KOPT-K1 (cell line): ENCODE data around the gene FLNB.

Experiments used
- H3K27ac ChIP-seq: fragments of 200-600 bp; sonication (generic); 2 replicates; pipeline ENCODE4 v1.5.1; 2016; ENCODE audit warnings: antibody characterized with exemption, mild to moderate bottlenecking, low read depth, low read length; ENCODE audit not compliant: poor library complexity, severe bottlenecking
- H3K36me3 ChIP-seq: fragments of 200-600 bp; sonication (generic); 2 replicates; pipeline ENCODE4 v1.5.1; 2017; ENCODE audit warnings: antibody characterized with exemption, mild to moderate bottlenecking, low read length, moderate library complexity; ENCODE audit not compliant: insufficient read depth
- H3K9me3 ChIP-seq: fragments of 200-600 bp; sonication (generic); 2 replicates; pipeline ENCODE4 v1.5.1; 2017; ENCODE audit warnings: antibody characterized with exemption, low read length, mild to moderate bottlenecking; ENCODE audit not compliant: insufficient read depth, poor library complexity, severe bottlenecking

The FLNB gene

GRCh38 chr3:57998366-57999283 lies 9.6 kb upstream of the FLNB start:
- Histone ChIP-seq H3K36me3 (no peaks in the 10 kb centered on the region), H3K9me3 (no peaks in the 10 kb centered on the region), H3K27ac (peak overlapping the region; percentile 52)

- Histone ChIP-seq H3K36me3 (no peaks in the 10 kb centered on the region), H3K9me3 (no peaks in the 10 kb centered on the region), H3K27ac (peak overlapping the region; percentile 52)
Measured at GRCh38 chr3:57999417-58000115, 8.7 kb upstream of the FLNB start.

DNA sequence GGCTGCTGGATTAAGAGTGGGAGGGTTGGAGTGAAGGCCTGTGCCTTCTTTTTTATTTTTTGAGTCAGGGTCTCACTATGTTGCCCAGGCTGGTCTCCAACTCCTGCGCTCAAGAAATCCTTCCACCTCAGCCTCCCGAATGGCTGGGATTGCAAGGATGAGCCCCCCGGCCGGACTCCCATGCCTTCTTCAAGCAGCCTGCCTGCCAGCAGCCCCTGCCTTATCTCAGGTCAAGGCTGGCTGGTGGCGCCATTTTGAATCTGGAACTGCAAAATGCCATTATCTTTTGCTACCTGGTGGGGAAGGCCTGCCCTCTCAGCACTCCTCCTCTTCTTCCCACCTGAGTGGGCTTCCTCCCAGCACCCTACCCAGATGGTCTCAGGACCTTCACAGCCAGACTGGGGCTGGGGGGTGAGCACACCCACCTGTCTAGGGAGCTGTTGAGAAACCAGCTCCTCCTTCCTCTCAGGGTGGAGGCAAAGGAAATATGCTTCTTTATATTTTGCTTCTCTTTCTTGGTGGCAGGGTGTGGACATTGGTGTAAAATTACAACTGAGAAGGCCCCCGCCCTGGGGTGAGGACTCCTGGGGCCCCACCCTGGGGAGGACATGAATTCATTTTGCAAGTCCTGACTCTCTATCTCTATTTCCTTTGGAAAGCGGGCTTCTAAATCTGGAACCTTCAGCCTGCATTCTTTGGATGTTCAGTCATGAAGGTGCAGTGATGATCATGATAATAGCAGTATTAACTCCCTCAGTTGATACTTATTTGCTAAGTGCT lies 7.7 kb upstream of the FLNB start:
- H3K36me3 ChIP-seq: no peaks in the 10 kb centered on the region
- H3K9me3 ChIP-seq: no peaks in the 10 kb centered on the region
- H3K27ac ChIP-seq: no peak overlapping the region

DNA sequence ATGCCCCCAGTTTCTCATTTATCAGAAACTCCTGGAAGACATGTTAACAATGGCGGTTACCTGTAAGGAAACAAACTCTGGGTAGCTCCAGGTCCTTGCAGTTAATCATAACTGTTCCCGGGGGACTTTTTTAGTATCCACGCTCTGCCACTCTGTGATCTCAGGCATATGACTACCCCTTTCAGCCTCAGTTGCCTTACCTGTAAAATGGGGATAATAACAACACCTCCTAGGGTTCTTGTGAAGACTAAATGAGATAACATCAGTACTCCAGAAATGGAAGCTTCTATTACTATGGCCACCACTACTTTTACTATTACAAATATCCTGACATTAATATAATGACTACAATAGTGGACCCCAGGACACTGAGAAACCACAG lies 7.1 kb upstream of the FLNB start:
- Histone ChIP-seq H3K27ac (no peak overlapping the region), H3K36me3 (no peaks in the 10 kb centered on the region), H3K9me3 (no peaks in the 10 kb centered on the region)

- H3K9me3 ChIP-seq: no peaks in the 10 kb centered on the region
- H3K27ac ChIP-seq: no peak overlapping the region
- no peaks in the 10 kb centered on the region for H3K36me3 ChIP-seq
Measured at GRCh38 chr3:58001979-58002378, 6.2 kb upstream of the FLNB start.

DNA sequence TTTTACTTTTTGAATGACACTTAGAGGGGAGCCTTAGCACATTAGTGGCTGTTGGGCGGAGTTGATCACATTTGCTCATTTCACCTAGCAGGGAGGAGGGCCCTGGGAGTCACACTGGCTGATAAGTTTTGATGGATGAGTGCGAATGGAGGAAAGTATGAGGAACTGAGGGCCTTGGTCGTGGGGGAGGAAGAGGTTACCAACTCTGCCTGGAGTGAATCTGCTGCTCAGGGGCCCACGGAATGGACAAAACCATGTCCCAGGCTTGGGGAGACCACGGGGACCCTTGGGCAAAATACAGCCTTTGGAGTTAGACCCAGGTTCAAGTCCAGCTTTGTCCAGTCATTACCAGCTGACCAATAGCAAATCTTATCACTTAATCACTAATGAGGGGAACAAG lies 5.1 kb upstream of the FLNB start:
- H3K27ac ChIP-seq: no peak overlapping the region
- H3K9me3 ChIP-seq: no peaks in the 10 kb centered on the region
- no peaks in the 10 kb centered on the region for H3K36me3 ChIP-seq

DNA sequence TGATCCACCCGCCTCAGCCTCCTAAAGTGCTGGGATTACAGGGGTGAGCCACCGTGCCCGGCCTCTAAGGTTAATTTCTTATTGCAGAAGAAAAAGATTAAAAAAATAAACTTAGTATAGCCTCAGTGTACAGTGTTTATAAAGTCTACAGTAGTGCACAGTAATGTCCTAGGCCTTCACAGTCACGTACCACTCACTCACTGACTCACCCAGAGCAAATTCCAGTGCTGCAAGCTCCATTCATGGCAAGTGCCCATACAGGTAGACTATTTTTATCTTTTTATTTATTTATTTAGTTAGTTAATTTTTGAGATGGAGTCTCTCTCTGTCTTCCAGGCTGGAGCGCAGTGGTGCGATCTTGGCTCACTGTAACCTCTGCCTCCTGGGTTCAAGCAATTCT lies 3.2 kb upstream of the FLNB start:
- Histone ChIP-seq H3K27ac (no peak overlapping the region), H3K9me3 (no peaks in the 10 kb centered on the region)

GRCh38 chr3:58005669-58006068 lies 2.6 kb upstream of the FLNB start:
- H3K27ac ChIP-seq: no peak overlapping the region
- H3K9me3 ChIP-seq: no peaks in the 10 kb centered on the region
- no peaks in the 10 kb centered on the region for H3K36me3 ChIP-seq

More for the DNA sequence above, 3.2 kb upstream of the FLNB start:
- H3K36me3 ChIP-seq: no peaks in the 10 kb centered on the region

DNA sequence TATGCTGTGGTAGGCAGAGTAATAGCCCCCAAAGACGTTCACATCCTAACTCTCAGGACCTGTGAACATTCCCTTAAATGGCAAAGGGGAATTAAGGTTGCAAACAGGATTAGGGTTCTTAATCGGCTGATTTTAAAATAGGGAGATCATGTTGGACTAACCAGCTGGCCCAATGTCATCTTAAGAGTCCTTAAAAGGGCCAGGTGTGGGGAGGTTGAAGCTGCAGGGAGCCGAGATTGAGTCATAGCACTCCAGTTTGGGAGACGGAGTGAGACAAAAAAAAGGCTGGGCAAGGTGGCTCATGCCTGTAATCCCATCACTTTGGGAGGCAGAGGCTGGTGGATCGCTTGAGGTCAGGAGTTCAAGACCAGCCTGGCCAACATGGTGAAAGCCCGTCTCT lies 1.6 kb upstream of the FLNB start:
- H3K9me3 ChIP-seq: no peaks in the 10 kb centered on the region
- H3K36me3 ChIP-seq: no peaks in the 10 kb centered on the region
- H3K27ac ChIP-seq: no peak overlapping the region

GRCh38 chr3:58009026-58009748 lies 965 bp downstream of the FLNB start:
- Histone ChIP-seq H3K9me3 (no peaks in the 10 kb centered on the region), H3K36me3 (no peaks in the 10 kb centered on the region), H3K27ac (peak overlapping the region; percentile 57)

DNA sequence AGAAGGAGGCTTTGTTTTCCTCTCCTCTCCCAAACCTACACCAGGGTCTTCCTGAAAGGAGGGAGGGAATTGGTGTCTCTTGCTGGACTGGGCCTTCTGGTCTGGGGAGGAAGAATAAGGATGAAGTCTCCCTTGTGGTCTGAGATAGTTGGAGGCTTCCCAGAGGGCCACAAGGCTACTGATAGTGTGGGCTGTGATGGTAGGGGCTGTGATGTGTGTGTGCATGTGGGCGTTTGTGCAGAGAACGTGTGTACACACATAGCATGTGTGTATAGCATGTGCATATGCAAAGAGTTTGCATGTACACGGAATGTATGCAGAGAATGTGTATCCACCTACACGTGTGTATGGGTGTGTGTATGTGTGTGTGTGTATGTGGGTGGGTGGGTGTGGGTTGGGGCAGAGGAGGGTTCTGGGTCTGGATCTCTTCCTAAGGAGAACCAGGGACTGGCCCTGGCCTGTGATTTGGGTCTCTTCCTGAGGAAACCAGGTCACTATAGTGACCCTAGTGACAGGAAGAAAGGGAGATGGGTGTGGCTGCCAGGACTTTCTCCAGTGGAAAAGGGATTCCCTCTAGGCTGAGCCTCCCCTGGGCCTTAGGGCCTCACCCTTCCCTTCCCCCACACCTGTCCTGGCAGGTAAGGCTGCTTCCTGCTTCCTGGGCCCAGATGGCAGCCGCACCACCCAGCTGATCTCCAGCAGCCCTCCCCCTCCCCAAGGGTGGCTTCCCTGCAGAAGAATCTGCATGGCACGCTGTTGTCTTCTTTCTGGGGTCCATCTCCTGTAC lies 1.7 kb downstream of the FLNB start:
- no peak overlapping the region for H3K27ac ChIP-seq
- no peaks in the 10 kb centered on the region for H3K36me3 ChIP-seq
- H3K9me3 ChIP-seq: no peaks in the 10 kb centered on the region

DNA sequence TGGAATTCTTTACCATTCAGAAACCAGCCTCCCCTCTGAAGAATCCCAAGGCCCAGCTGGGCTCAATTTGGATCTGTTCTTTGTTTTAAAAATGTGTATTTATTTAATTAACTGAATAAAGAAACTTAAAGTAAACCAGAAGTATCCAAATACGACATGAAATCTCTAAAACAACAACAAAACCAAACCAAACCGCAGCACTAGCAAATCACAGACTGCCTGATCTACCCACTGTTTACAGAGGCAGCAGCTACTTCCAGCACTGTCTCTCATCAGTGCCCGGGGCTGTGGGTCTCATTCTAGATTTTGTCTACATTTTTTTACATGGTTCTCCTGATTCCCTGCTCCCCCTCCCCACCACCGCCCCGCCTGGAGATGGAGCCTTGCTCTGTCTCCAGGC lies 2.3 kb downstream of the FLNB start:
- no peaks in the 10 kb centered on the region for H3K9me3 ChIP-seq
- H3K36me3 ChIP-seq: no peaks in the 10 kb centered on the region
- H3K27ac ChIP-seq: no peak overlapping the region

DNA sequence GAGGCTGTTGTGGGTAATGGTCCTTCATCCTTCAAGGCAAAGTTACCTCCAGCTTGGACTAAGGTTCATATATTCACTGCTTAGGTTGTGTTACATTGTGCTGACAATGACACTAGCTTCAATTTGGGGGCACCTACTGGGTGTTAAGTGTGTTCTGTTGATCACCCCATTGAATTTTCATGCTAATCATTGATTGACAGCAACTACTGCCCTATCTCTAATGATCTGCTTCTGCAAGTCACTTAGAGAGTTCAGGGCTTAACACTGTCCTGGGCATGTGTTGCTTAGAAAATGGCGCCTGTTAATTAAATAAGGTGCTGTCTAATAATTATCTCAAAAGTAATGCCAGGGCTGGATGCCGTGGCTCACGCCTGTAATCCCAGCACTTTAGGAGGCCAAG lies 3.4 kb downstream of the FLNB start:
- Histone ChIP-seq H3K9me3 (no peaks in the 10 kb centered on the region), H3K27ac (no peak overlapping the region), H3K36me3 (no peaks in the 10 kb centered on the region)

DNA sequence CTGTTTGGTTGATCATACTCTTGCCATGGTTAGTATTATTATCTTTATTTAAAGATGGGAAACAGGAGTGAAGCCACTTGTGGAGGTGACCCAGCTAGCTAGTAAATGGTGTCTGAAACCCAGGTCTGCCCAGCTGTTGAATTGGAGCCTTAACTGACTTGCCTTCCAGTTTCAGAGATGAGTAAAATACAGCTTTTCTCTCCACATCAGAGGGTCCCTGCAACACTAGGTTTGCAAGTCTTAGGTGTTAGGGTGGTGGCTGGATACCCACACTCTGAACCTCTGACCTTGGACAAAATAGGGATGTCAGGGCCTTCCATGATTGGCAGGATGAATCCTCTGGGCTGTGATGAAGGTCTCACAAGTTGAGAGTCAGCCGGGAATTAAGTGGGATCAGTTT lies 4.1 kb downstream of the FLNB start:
- H3K27ac ChIP-seq: no peak overlapping the region
- H3K9me3 ChIP-seq: no peaks in the 10 kb centered on the region
- H3K36me3 ChIP-seq: no peaks in the 10 kb centered on the region
